Transverse colon (tissue), 4 donors: ENCODE results near the gene PDE10A.

Experiments
- EP300 ChIP-seq: sonication (generic); formaldehyde crosslinking; IDR thresholded peaks from one replicate; pipeline ENCODE4 v1.6.1; 2017; ENCODE audit warnings: antibody characterized with exemption, low read depth
- POLR2A ChIP-seq: fragments of 450-650 bp; IDR thresholded peaks from one replicate; pipeline ENCODE4 v1.6.1; 2016; ENCODE audit warnings: antibody characterized with exemption, mild to moderate bottlenecking, moderate library complexity
- POLR2AphosphoS5 ChIP-seq, 3 donors: sonication (generic); formaldehyde crosslinking; IDR thresholded peaks; one replicate each; pipeline ENCODE4 v1.6.1; 2016; ENCODE audit warnings: antibody characterized with exemption in 3 of 3
- TF ChIP-seq, protein P1 (sequence below), 5 experiments: fragments of 200-600 bp in 3 of 5; fragments of 450-650 bp in 2 of 5; sonication (generic) in 3 of 5; IDR thresholded peaks; 1 replicate in 2 of 5; 2 replicates in 3 of 5; pipeline ENCODE4 v1.5.1; 2016 to 2017; ENCODE audit warnings: antibody characterized with exemption in 5 of 5, inconsistent platforms in 3 of 5, mild to moderate bottlenecking in 2 of 5, moderate library complexity in 1 of 5

- TF ChIP-seq, protein P1, sequence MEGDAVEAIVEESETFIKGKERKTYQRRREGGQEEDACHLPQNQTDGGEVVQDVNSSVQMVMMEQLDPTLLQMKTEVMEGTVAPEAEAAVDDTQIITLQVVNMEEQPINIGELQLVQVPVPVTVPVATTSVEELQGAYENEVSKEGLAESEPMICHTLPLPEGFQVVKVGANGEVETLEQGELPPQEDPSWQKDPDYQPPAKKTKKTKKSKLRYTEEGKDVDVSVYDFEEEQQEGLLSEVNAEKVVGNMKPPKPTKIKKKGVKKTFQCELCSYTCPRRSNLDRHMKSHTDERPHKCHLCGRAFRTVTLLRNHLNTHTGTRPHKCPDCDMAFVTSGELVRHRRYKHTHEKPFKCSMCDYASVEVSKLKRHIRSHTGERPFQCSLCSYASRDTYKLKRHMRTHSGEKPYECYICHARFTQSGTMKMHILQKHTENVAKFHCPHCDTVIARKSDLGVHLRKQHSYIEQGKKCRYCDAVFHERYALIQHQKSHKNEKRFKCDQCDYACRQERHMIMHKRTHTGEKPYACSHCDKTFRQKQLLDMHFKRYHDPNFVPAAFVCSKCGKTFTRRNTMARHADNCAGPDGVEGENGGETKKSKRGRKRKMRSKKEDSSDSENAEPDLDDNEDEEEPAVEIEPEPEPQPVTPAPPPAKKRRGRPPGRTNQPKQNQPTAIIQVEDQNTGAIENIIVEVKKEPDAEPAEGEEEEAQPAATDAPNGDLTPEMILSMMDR (IDR thresholded peaks at IDR 0.05), result no peak
- no peak for TF ChIP-seq POLR2A
- TF ChIP-seq EP300, result no peak
- no peak for TF ChIP-seq POLR2AphosphoS5 (IDR thresholded peaks at IDR 0.05)
These were observed 76.3 kb downstream of the PDE10A start for GRCh38 chr6:165586706-165587105.
